ENCODE results near the gene UBL4A.

UBL4A gene

DNA sequence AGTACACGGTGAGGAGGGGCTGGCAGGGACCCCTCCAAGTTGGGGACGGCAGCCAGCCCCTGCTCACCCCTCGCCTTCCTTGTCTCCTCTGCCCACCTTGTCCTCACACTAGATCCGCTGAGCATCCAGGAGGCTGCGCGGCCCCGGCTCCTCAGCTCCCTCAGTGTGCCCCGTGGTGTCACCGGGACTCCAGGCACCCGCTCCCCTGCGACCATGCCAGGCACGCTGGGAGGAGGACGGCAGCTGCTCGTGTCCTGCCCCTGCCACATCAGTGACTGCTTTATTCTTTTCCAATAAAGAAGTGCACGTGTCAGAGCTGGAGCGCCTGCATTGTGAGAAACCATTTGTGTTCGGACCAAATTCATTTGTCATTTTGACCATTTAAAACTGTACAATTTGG, 36.1 kb downstream of the UBL4A start:
- H3K4me1 ChIP-seq = no peaks in the 10 kb centered on the region
- no peak for DNase-seq
- H3K4me3 ChIP-seq (ENCODE audit: low read depth, low read length) = no peak overlapping the region
- H3K36me3 ChIP-seq = peaks cover 3% of the 10 kb centered on the region
- no peaks in the 10 kb centered on the region for H3K9me3 ChIP-seq
- no peaks in the 10 kb centered on the region for H3K27me3 ChIP-seq
- TF ChIP-seq, protein P1, sequence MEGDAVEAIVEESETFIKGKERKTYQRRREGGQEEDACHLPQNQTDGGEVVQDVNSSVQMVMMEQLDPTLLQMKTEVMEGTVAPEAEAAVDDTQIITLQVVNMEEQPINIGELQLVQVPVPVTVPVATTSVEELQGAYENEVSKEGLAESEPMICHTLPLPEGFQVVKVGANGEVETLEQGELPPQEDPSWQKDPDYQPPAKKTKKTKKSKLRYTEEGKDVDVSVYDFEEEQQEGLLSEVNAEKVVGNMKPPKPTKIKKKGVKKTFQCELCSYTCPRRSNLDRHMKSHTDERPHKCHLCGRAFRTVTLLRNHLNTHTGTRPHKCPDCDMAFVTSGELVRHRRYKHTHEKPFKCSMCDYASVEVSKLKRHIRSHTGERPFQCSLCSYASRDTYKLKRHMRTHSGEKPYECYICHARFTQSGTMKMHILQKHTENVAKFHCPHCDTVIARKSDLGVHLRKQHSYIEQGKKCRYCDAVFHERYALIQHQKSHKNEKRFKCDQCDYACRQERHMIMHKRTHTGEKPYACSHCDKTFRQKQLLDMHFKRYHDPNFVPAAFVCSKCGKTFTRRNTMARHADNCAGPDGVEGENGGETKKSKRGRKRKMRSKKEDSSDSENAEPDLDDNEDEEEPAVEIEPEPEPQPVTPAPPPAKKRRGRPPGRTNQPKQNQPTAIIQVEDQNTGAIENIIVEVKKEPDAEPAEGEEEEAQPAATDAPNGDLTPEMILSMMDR (IDR thresholded peaks at IDR 0.05; ENCODE audit: low read depth, low read length) = no peak

DNA sequence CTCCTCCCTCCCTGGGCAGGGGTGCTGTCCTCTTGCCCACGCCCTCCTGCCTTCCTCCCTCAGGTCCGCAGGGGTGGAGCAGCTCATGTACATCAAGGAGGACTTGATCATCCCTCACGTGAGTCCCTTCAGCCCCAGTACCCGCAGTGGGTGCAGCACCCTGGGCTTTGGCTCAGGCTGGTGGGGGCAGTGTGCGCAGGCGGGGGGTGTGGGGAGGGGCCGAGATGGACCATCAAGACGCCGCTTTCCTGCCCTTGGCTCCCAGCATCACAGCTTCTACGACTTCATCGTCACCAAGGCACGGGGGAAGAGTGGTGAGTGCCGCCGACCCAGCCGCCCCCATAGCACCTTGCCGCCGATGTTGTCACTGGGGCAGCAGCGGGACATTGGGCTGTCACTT, 36.8 kb downstream of the UBL4A start:
- no peaks in the 10 kb centered on the region for H3K27me3 ChIP-seq
- no peaks in the 10 kb centered on the region for H3K4me1 ChIP-seq
- TF ChIP-seq, protein P1 (IDR thresholded peaks at IDR 0.05; ENCODE audit: low read depth, low read length) = no peak

DNA sequence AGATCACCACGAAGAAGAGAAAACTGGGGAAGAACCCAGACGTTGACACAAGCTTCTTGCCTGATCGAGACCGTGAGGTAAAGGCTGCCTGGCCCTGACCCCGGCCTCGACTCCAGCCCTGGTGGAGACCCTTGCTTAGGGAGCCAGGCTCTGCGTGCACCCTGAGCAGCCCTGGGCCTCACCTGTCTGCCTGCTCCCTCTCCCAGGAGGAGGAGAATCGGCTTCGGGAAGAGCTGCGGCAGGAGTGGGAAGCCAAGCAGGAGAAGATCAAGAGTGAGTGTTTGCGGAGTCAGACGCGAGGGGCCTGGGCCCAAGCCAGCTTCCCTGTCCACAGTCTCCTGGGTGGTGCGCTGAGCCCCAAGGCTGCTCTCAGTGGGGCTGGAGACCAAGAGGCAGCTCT, 37.9 kb downstream of the UBL4A start:
- H3K36me3 ChIP-seq = peaks cover 3% of the 10 kb centered on the region
- no peaks in the 10 kb centered on the region for H3K27me3 ChIP-seq

More for the DNA sequence above, 36.8 kb downstream of the UBL4A start:
- Histone ChIP-seq H3K36me3 (peaks cover 3% of the 10 kb centered on the region), H3K9me3 (no peaks in the 10 kb centered on the region), H3K4me3 (ENCODE audit: low read depth, low read length) (no peak overlapping the region)
- DNase-seq = no peak

DNA sequence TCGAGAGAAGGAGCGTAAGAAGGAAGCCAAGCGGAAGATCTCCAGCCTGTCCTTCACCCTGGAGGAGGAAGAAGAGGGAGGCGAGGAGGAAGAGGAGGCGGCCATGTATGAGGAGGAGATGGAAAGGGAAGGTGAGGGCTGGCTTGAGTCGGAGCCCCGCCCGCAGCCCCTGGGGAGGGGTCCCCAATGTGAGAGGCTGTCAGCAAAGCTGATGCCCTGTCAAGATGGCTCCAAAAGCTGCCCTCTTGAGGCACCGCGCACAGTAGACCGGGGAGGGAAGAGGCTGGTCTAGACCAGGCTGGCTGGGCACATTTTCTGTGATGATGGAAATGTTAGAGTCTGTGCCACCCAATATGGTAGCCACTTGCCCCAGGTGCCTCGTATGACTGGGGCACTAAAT, 40.0 kb downstream of the UBL4A start:
- H3K27me3 ChIP-seq = no peaks in the 10 kb centered on the region
- no peak for DNase-seq
- peaks cover 7% of the 10 kb centered on the region for H3K36me3 ChIP-seq
- no peaks in the 10 kb centered on the region; the same call in 1 of the 2 replicates for H3K4me1 ChIP-seq
- H3K4me3 ChIP-seq (ENCODE audit: low read depth, low read length) = no peak overlapping the region
- TF ChIP-seq, protein P1 (IDR thresholded peaks at IDR 0.05; ENCODE audit: low read depth, low read length) = no peak
- no peaks in the 10 kb centered on the region for H3K9me3 ChIP-seq

More for the DNA sequence above, 37.9 kb downstream of the UBL4A start:
- TF ChIP-seq, protein P1 (IDR thresholded peaks at IDR 0.05; ENCODE audit: low read depth, low read length) = no peak
- no peaks in the 10 kb centered on the region; the same call in 1 of the 2 replicates for H3K4me1 ChIP-seq
- no peak overlapping the region for H3K4me3 ChIP-seq (ENCODE audit: low read depth, low read length)
- H3K9me3 ChIP-seq = no peaks in the 10 kb centered on the region
- no peak for DNase-seq

DNA sequence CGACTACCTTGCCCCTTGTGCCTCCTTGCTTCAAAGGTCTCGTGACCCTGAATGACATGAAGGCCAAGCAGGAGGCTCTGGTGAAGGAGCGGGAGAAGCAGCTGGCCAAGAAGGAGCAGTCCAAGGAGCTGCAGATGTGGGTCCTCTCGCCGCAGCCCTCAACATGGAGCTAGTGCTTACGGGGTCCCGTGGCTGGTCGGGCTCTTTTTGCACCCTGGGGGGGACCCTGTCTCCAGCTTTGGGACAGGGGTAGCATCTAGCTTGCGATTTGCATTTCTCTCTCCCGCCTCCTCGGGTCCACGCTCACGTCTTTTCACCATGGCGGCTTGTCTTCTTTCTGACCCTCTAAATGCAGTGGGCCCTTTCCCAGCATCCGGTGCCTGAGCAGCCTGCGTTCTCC, 40.6 kb downstream of the UBL4A start:
- no peaks in the 10 kb centered on the region; the same call in 1 of the 2 replicates for H3K4me1 ChIP-seq
- DNase-seq = no peak
- TF ChIP-seq, protein P1 (IDR thresholded peaks at IDR 0.05; ENCODE audit: low read depth, low read length) = no peak
- H3K4me3 ChIP-seq (ENCODE audit: low read depth, low read length) = no peak overlapping the region
- H3K27me3 ChIP-seq = no peaks in the 10 kb centered on the region
- no peaks in the 10 kb centered on the region for H3K9me3 ChIP-seq
- H3K36me3 ChIP-seq = peaks cover 9% of the 10 kb centered on the region

DNA sequence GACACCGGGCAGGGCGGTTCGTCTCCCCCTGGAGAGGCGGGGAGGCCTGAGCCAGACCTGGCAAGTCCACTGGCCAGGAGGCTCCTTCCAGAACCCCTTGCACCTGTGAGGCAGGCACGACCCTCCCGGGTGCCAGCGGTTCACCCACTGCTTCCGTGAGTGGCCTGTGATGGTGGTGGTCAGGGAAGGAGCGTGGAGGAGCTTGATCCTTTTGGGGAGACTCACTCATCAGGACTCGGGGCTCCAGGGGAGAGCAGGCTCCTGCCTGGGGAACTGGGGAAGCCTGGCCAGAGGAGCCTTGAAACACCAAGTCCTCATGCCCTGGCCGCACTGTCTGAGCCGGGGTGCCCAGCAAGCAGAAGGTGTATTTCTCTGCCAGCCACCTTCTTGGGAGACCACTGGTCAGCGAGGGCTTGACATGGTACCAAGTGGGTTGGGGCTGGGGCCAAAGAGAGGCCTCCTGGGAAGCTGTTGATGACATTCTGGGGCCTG, 41.6 kb downstream of the UBL4A start:
- peaks cover 8% of the 10 kb centered on the region for H3K36me3 ChIP-seq
- TF ChIP-seq, protein P1 (IDR thresholded peaks at IDR 0.05; ENCODE audit: low read depth, low read length) = no peak
- DNase-seq = no peak
- peak overlapping the region; percentile 67 for H3K4me3 ChIP-seq (ENCODE audit: low read depth, low read length)
- no peaks in the 10 kb centered on the region; the same call in 1 of the 2 replicates for H3K4me1 ChIP-seq
- H3K27me3 ChIP-seq = no peaks in the 10 kb centered on the region
- no peaks in the 10 kb centered on the region for H3K9me3 ChIP-seq

All from BE2C (cell line).